Measurements from ENCODE around the gene GPBAR1.

The GPBAR1 gene

GRCh38 chr2:218286570-218287459 is 26.0 kb downstream of the GPBAR1 start:
- peak; percentile 94 for DNase-seq

DNA sequence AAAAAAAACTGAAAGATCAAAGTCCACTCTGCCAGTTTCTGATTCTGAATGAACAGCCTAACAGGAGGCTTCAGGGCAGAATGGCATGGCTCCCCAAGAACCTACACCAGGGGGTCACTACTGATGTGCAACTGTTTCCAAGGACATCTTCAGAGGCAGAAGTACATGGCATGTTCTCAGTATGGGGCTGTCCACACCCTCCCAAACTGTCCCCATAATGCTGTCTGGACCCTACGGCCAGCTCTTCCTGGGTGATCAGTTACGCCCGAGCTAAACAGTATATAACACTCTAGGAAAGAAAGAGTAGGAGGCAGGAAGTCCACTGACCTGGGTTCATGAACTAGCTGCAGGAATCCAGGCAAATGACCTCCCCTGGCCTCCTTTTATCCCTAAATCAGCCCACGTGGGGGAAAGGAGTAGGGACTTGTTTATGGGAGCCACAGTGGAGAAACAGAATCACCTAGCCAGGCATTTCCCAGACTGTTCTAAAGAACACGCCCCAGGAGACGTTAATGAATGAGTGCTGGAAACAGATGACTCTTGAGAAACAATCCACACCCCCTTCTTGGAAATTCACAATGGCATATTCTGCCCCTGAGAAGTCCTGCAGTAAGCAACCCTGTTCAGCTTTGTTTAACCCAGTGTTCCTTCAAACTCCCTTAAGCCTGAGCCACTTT is 29.0 kb downstream of the GPBAR1 start:
- peak; percentile 33 for DNase-seq

DNA sequence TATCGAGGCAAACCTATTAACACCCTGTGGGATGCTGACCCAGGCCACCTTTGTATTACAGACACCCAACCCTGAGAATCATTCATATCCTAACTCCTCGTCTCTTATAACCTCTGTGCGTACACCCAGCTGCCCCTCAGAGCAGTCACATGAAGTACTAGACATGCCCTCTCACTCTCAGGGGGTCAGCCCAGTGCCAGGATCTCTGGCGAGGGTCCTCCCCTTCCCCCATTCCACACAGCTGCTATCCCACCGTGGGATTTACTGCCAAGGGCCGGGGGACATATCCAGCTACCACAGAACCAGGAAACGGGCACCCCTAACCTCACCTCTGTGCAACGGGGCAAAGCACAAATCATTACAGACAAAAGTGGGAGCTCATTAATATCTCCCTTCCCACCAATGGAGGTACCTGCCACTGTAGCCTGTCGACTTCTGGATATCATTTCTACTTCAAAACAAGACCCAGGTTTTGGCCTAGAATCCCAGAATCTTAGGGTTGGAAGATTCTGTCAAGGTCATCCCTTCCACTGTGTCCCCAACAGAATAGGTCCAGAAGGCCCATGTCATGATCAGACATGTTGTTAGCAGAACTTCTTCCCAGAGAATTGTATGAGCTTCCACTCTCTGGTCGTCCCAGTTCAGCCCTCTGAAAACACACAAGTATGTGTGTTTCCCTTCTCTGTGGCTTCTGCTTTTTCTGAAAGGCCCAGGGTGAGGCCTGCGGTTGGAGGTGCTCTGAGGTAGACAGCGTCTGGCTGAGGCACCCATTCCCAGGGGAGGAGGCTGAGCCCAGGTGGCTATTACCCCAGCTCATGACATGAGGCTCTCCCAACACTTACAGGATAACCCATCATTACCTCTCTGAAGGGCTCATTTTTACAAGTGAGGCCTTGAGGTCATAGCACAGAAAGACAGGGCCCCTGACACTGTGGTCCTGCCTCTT is 29.8 kb downstream of the GPBAR1 start:
- DNase-seq = no peak

- DNase-seq = no peak
Observed at GRCh38 chr2:218291318-218292047, 30.7 kb downstream of the GPBAR1 start.

DNA sequence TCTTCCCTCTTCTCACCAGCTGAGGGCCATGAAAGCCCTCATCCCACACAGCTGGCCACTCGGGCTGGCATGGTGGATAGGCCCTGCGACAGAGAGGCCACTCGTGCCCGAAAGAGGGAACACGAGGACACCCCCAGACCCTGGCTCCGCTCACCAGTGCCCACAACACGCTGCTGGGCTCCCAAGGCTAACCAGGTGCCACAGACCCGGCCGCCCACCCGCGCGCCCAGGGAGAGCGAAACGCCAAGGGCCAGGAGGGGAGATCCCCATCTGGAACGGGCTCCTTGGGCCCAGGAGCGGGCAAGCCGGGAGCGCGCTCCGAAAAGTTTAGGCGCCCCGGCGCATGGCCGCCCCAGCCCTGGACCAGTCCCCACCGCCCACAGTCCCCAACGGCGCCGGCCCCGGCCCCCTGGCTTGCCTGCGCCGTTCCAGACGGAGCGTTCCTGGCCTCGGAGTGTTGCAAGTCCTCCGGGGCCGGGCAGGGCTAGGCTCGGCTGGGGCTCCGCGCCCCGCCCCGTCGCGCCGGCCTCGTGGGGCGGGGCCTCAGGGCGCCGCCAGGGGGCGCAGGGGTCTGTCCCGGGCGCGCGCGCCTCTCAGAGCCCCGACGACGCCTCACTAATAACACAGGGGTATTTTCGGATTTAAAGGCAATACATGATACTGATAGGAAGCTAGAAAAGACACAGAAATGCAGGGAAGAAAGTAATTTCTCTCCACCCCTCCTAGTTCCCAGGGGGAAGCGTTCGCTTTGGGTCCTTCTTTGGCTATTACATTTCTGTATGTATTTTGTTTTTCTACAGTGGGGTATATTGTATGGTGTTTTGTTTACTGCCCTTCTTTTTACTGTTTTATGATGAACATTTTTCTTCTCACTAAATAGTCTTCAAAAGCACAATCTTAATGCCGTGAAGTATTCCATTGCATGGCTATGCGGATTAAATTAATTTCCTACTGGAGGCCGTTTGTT is 31.5 kb downstream of the GPBAR1 start, which contains the start of gene TMBIM1:
TMBIM1 (minus strand) TSS at position 456 of the 967 bp plus-strand sequence. CDS start 10,362 bp downstream, outside the sequence.
- peak; percentile 76 for DNase-seq

GRCh38 chr2:218293715-218294429 is 33.1 kb downstream of the GPBAR1 start:
- DNase-seq = no peak

DNA sequence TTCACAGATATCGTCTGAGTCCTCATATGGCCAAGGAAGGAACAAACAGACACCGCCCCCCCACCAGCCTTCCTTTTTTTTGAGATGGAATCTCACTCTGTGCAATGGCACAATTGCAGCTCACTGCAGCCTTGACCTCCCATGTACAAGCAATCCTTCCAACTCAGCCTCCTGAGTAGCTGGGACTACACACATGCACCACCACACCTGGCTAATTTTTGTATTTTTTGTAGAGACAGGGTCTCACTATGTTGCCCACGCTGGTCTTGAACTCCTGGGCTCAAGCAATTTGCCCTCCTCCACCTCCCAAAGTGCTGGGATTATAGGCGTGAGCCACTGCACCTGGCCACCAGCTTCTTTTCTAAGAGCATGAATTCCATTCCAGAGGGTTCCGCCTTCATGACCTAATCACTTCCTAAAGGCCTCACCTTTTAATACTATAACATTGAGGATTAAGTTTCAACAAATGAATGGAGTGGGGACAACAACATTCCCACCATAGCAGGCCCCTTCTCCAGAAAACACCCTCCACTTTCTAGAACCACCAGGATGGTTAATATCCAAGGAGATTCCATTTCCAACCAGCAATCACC is 33.7 kb downstream of the GPBAR1 start:
- no peak for DNase-seq

- no peak for DNase-seq
Observed at GRCh38 chr2:218295029-218295428, 34.2 kb downstream of the GPBAR1 start.

DNA sequence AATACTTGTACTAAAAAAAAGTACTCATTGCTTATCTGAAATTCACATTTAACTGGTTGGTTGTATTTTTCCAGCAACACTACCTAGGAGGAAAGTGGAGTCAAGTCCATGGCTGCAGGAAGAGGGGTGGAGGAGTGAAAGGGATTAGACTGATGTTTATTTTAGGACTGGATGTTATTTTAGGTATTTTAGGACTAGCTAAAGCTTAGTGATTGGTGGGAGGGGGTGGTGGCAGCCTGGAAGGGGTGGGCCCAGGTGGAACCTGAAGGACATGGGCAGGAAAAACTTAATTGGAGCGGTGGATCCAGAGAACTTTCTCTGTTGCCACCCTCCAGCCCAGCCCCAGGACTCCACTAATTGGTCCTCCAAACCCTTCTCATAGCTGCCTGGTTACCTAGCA is 35.4 kb downstream of the GPBAR1 start:
- no peak for DNase-seq

DNA sequence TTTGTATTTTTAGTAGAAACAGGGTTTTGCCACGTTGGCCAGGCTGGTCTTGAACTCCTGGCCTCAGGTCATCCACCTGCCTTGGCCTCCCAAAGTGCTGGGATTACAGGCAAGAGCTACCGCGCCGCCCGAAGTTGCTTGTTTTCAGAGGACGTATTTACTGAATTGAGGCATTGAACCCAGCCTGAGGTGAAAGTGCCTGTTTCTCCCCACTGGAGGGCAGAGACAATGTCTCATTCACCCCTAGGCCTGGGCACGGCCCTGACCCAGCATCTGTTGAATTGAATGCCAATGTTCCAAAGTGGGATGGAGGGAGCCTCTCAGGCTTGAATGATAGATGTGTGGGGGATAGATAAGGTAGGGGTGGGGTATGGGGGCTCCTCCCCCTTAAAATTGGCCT is 36.0 kb downstream of the GPBAR1 start:
- DNase-seq = no peak

- DNase-seq = no peak
Observed at GRCh38 chr2:218298314-218298875, 37.6 kb downstream of the GPBAR1 start.

GRCh38 chr2:218300141-218300540 is 39.3 kb downstream of the GPBAR1 start:
- no peak for DNase-seq

- DNase-seq = peak; percentile 76
Observed at GRCh38 chr2:218301176-218301819, 40.5 kb downstream of the GPBAR1 start.

GRCh38 chr2:218305383-218305782 is 44.6 kb downstream of the GPBAR1 start:
- no peak for DNase-seq

DNA sequence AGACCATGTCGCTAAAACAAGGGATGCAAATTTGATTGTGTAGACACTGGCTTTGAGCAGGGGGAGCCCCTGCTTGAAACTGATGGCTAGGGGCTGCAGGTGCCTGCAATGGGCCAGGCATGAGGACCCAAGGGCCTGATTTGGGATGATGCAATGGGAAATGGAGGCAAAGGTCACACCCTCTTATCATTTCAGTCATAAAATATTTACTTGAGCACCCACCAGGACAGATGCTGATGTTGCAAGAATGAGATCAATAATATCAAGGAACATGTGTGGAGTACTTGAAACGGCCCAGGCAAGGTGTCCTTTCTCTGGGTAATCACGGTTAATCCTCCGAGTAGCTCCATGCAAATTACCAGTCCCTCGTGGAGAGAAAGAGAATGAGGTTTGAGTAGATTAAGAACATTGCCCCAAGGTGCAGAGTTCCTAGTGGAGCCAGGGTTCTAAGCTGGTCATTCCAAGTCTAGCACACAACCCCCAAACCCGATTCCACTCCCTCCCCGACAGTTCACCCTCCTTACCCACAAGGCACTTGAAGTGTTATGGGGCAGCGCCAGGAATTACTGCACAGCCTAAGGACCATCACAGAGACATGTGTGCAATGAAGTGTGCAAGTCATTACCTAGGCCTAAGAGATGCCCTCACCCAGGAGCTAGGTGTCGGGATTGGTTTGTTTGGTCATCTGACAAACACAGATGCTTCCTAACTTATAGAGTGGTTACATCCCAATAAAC is 45.5 kb downstream of the GPBAR1 start:
- DNase-seq = no peak

- no peak for DNase-seq
Observed at GRCh38 chr2:218307415-218308090, 46.7 kb downstream of the GPBAR1 start.

- DNase-seq = no peak
Observed at GRCh38 chr2:218310853-218311540, 50.2 kb downstream of the GPBAR1 start.
